Astrocyte (in vitro differentiated cells and primary cell): Measurements from ENCODE around the gene DNER. TPM values are rescaled to one million over a fixed set of nuclear protein-coding genes. Genes with fewer than 3 reads are reported as not detected.

Experiments used
- DNase-seq: peaks from one replicate; pipeline ENCODE4 v3.0.0-alpha.2; 2010; ENCODE audit warnings: low read depth
- FAIRE-seq: peaks from 2 replicates; lab custom pipeline; 2011; peaks lifted over from hg19 to GRCh38; lab: Jason Lieb, UNC
- H2AFZ ChIP-seq: 2 replicates; pipeline ENCODE4 v1.6.0; 2012; ENCODE audit warnings: low read depth, low read length, inconsistent platforms
- H3K27ac ChIP-seq: 2 replicates; pipeline ENCODE4 v1.5.1; 2011; ENCODE audit warnings: low read depth, low read length, inconsistent platforms
- H3K27me3 ChIP-seq: 2 replicates; pipeline ENCODE4 v1.6.0; 2011; ENCODE audit warnings: low read length, inconsistent platforms; ENCODE audit not compliant: insufficient read depth
- H3K36me3 ChIP-seq: 2 replicates; pipeline ENCODE4 v1.5.1; 2011; ENCODE audit warnings: low read length, inconsistent platforms; ENCODE audit not compliant: insufficient read depth
- H3K4me1 ChIP-seq: 2 replicates; pipeline ENCODE4 v1.5.1; 2011; ENCODE audit warnings: low read length, inconsistent platforms; ENCODE audit not compliant: insufficient read depth
- H3K4me2 ChIP-seq: 2 replicates; pipeline ENCODE4 v1.6.0; 2012; ENCODE audit warnings: low read length, inconsistent platforms
- H3K4me3 ChIP-seq: 2 replicates; pipeline ENCODE4 v1.5.1; 2011; ENCODE audit warnings: low read depth, mild to moderate bottlenecking, low read length, inconsistent platforms; ENCODE audit not compliant: insufficient read depth
- H3K79me2 ChIP-seq: 2 replicates; pipeline ENCODE4 v1.6.0; 2012; ENCODE audit warnings: mild to moderate bottlenecking, low read length, inconsistent platforms; ENCODE audit not compliant: insufficient read depth
- H3K9ac ChIP-seq: 2 replicates; pipeline ENCODE4 v1.6.0; 2012; ENCODE audit warnings: mild to moderate bottlenecking, low read length, inconsistent platforms
- H3K9me3 ChIP-seq: 2 replicates; pipeline ENCODE4 v1.5.1; 2012; ENCODE audit warnings: low read depth, mild to moderate bottlenecking, low read length, inconsistent platforms; ENCODE audit not compliant: insufficient read depth
- H4K20me1 ChIP-seq: 2 replicates; pipeline ENCODE4 v1.6.0; 2012; ENCODE audit warnings: low read length, inconsistent platforms; ENCODE audit not compliant: insufficient read depth
- H3K27ac Mint-ChIP-seq: one replicate; pipeline ENCODE4 v1.8.0; 2021; ENCODE audit warnings: mild to moderate bottlenecking, mixed read lengths; ENCODE audit not compliant: unreplicated experiment
- H3K27me3 Mint-ChIP-seq: one replicate; pipeline ENCODE4 v1.8.0; 2021; ENCODE audit warnings: low read depth, mixed read lengths; ENCODE audit not compliant: unreplicated experiment
- H3K36me3 Mint-ChIP-seq: one replicate; pipeline ENCODE4 v1.8.0; 2021; ENCODE audit warnings: low read depth, mixed read lengths; ENCODE audit not compliant: unreplicated experiment
- H3K4me1 Mint-ChIP-seq: one replicate; pipeline ENCODE4 v1.8.0; 2021; ENCODE audit warnings: low read depth, mixed read lengths; ENCODE audit not compliant: unreplicated experiment
- H3K4me3 Mint-ChIP-seq: one replicate; pipeline ENCODE4 v1.8.0; 2021; ENCODE audit warnings: mild to moderate bottlenecking, moderate library complexity, mixed read lengths; ENCODE audit not compliant: unreplicated experiment
- H3K9me3 Mint-ChIP-seq: one replicate; pipeline ENCODE4 v1.8.0; 2021; ENCODE audit warnings: mild to moderate bottlenecking, mixed read lengths; ENCODE audit not compliant: unreplicated experiment
- EZH2 ChIP-seq: IDR thresholded peaks from 2 replicates; pipeline ENCODE4 v1.6.1; 2012; ENCODE audit warnings: mild to moderate bottlenecking, low read length, inconsistent platforms; ENCODE audit not compliant: insufficient read depth
- total RNA-seq: library from RNA; stranded (reverse); gene quantifications from 2 replicates; pipeline ENCODE4 v1.2.1, GENCODE V29; 2021
- TF ChIP-seq, protein P1 (sequence below): IDR thresholded peaks from 2 replicates; pipeline ENCODE4 v1.5.1; 2011; ENCODE audit warnings: low read depth, mild to moderate bottlenecking, inconsistent platforms, low read length, moderate library complexity; ENCODE audit not compliant: insufficient read depth

Gene DNER
- total RNA-seq, 1 donor from 2014 or later, result 1.0 TPM

DNA sequence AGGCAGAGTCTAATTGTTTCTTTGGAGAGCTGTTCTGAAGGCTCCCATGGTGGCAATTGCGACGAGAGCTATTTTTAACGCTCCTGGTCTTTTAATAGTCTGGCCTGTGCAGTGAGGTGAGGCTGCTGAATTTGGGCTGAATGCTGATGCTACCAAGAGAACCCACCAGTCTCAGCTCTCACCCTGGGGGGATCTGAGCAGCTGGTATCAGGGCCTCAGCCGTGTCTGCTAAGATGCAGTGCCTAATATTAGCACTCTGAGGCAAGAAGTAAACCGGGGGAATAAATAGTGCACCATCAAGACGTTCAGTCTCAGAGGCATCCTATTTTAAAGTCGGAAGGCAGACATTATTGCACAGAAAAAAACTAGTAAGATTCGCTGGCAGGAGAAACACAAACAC lies 228.5 kb downstream of the DNER start:
- no peak overlapping the region for H3K9ac ChIP-seq
- Mint-ChIP-seq H3K9me3 (peaks cover 4% of the 10 kb centered on the region), H3K36me3 (no peaks in the 10 kb centered on the region), H3K27me3 (no peaks in the 10 kb centered on the region), H3K27ac (no peak overlapping the region), H3K4me3 (no peak overlapping the region), H3K4me1 (no peaks in the 10 kb centered on the region)
- H3K36me3 ChIP-seq, result no peaks in the 10 kb centered on the region
- H2AFZ ChIP-seq, result no peak overlapping the region
- TF ChIP-seq, protein P1, sequence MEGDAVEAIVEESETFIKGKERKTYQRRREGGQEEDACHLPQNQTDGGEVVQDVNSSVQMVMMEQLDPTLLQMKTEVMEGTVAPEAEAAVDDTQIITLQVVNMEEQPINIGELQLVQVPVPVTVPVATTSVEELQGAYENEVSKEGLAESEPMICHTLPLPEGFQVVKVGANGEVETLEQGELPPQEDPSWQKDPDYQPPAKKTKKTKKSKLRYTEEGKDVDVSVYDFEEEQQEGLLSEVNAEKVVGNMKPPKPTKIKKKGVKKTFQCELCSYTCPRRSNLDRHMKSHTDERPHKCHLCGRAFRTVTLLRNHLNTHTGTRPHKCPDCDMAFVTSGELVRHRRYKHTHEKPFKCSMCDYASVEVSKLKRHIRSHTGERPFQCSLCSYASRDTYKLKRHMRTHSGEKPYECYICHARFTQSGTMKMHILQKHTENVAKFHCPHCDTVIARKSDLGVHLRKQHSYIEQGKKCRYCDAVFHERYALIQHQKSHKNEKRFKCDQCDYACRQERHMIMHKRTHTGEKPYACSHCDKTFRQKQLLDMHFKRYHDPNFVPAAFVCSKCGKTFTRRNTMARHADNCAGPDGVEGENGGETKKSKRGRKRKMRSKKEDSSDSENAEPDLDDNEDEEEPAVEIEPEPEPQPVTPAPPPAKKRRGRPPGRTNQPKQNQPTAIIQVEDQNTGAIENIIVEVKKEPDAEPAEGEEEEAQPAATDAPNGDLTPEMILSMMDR, result no peak
- TF ChIP-seq EZH2, result no peak
- H3K4me1 ChIP-seq, result peaks cover 14% of the 10 kb centered on the region
- FAIRE-seq (no peak), DNase-seq (no peak)
- no peak overlapping the region for H3K4me3 ChIP-seq
- no peaks in the 10 kb centered on the region for H3K79me2 ChIP-seq
- no peak overlapping the region for H3K27ac ChIP-seq
- no peaks in the 10 kb centered on the region for H3K27me3 ChIP-seq
- no peaks in the 10 kb centered on the region for H3K9me3 ChIP-seq
- no peaks in the 10 kb centered on the region for H4K20me1 ChIP-seq
- no peak overlapping the region for H3K4me2 ChIP-seq

DNA sequence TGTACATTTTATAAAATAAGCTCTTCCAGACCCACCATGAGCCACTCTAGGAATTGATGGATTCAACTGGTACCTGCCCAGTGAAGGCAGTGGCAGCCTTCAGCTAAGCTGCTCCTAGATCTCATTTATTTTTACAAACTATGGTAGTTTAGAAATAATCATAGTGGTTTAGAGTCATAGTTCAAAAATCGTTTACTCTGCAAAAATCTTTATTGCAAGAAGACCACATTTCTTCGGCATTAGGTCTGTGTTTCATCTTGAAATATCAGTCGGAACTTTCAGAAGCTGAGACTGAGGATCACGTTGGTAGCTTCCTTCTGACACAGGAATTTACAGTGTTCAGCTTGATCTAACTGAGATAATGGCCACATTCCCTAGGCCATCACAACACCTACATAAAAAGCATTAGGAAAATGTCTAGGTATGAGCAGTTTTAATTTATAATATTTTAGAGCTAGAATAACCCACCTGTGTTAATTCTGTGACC lies 237.0 kb downstream of the DNER start:
- Histone ChIP-seq H3K4me1 (no peaks in the 10 kb centered on the region), H4K20me1 (no peaks in the 10 kb centered on the region), H2AFZ (no peak overlapping the region), H3K79me2 (no peaks in the 10 kb centered on the region), H3K9ac (no peak overlapping the region), H3K4me2 (no peak overlapping the region), H3K9me3 (no peaks in the 10 kb centered on the region), H3K36me3 (no peaks in the 10 kb centered on the region), H3K27ac (no peak overlapping the region), H3K4me3 (no peak overlapping the region), H3K27me3 (no peaks in the 10 kb centered on the region)
- H3K4me3 Mint-ChIP-seq, result no peak overlapping the region
- DNase-seq (no peak), FAIRE-seq (no peak)
- no peak overlapping the region for H3K27ac Mint-ChIP-seq
- TF ChIP-seq EZH2, result no peak
- TF ChIP-seq, protein P1, result no peak
- H3K27me3 Mint-ChIP-seq, result peaks cover 7% of the 10 kb centered on the region
- H3K9me3 Mint-ChIP-seq, result peaks cover 3% of the 10 kb centered on the region
- H3K36me3 Mint-ChIP-seq, result no peaks in the 10 kb centered on the region
- H3K4me1 Mint-ChIP-seq, result no peaks in the 10 kb centered on the region

DNA sequence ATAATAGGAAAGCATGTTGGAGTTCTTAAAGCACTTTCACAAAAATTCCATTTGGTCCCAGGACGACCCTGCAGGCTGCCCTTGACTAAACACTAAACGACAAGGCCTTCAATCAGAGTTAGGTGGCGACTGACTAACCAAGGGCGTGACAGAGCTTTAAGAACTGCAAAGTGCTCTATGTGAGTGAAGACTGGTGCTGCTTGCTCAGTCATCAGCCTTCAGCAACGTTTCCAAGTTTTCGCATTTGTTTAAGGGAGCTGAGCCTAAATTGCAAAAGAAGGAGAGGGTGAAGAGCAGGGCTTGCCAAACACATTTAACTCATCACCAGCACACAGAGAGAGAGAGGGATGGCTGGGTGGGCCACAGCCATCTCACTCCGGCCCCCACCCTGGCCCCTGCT lies 238.6 kb downstream of the DNER start:
- no peak overlapping the region for H3K4me3 ChIP-seq
- H3K4me1 Mint-ChIP-seq, result no peaks in the 10 kb centered on the region
- H2AFZ ChIP-seq, result no peak overlapping the region
- H3K27ac Mint-ChIP-seq, result no peak overlapping the region
- no peak for TF ChIP-seq EZH2
- TF ChIP-seq, protein P1, result no peak
- no peaks in the 10 kb centered on the region for H3K9me3 ChIP-seq
- no peaks in the 10 kb centered on the region for H3K27me3 ChIP-seq
- peaks cover 7% of the 10 kb centered on the region for H3K27me3 Mint-ChIP-seq
- H3K9ac ChIP-seq, result no peak overlapping the region
- no peak for FAIRE-seq
- H3K27ac ChIP-seq, result no peak overlapping the region
- H3K36me3 Mint-ChIP-seq, result no peaks in the 10 kb centered on the region
- no peak overlapping the region for H3K4me3 Mint-ChIP-seq
- no peaks in the 10 kb centered on the region for H3K79me2 ChIP-seq
- H3K9me3 Mint-ChIP-seq, result peaks cover 3% of the 10 kb centered on the region
- H3K4me2 ChIP-seq, result no peak overlapping the region
- no peaks in the 10 kb centered on the region for H4K20me1 ChIP-seq
- no peaks in the 10 kb centered on the region for H3K4me1 ChIP-seq
- no peak for DNase-seq
- H3K36me3 ChIP-seq, result no peaks in the 10 kb centered on the region
